Measurements from ENCODE around the gene KRTAP19-8. TPM values are rescaled to one million over a fixed set of nuclear protein-coding genes. Genes with fewer than 3 reads are reported as not detected.

Gene KRTAP19-8
- total RNA-seq, 2 experiments from 2014 or later, result not detected

DNA sequence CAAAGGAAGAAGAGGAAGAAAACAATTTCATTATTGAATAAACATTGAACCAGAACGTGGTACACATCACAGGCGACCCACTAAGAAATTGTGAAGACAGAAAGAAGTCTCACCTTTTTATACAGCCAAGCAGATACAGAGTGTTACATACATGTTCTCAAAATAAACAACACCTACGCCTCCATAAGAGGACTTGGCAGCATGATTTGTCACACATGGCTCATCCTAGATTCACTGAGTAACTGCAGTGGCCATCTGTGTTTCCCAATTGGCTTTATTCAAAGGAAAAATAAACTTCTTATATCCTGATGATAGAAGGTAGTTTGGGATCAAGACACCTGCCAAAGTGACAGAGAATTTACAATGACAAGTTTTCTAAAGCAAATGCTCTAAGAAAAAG, 7.6 kb upstream of the KRTAP19-8 start:
- CTCF ChIA-PET, result no interaction called here
- TF ChIP-seq, protein P1, sequence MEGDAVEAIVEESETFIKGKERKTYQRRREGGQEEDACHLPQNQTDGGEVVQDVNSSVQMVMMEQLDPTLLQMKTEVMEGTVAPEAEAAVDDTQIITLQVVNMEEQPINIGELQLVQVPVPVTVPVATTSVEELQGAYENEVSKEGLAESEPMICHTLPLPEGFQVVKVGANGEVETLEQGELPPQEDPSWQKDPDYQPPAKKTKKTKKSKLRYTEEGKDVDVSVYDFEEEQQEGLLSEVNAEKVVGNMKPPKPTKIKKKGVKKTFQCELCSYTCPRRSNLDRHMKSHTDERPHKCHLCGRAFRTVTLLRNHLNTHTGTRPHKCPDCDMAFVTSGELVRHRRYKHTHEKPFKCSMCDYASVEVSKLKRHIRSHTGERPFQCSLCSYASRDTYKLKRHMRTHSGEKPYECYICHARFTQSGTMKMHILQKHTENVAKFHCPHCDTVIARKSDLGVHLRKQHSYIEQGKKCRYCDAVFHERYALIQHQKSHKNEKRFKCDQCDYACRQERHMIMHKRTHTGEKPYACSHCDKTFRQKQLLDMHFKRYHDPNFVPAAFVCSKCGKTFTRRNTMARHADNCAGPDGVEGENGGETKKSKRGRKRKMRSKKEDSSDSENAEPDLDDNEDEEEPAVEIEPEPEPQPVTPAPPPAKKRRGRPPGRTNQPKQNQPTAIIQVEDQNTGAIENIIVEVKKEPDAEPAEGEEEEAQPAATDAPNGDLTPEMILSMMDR (IDR thresholded peaks at IDR 0.05), result no peak
- no peaks in the 10 kb centered on the region for H3K36me3 Mint-ChIP-seq (ENCODE audit: low read depth)
- no peaks in the 10 kb centered on the region for H3K9me3 Mint-ChIP-seq
- H3K27ac Mint-ChIP-seq, result no peak overlapping the region
- DNase-seq, result no peak
- H3K4me1 Mint-ChIP-seq (ENCODE audit: low read depth), result no peaks in the 10 kb centered on the region
- POLR2A ChIA-PET, result no interaction called here
- ATAC-seq, result no peak
- H3K4me3 Mint-ChIP-seq, result no peak overlapping the region
- intact Hi-C loops (cut with micrococcal nuclease), result no loop called here
- no peaks in the 10 kb centered on the region for H3K27me3 Mint-ChIP-seq

DNA sequence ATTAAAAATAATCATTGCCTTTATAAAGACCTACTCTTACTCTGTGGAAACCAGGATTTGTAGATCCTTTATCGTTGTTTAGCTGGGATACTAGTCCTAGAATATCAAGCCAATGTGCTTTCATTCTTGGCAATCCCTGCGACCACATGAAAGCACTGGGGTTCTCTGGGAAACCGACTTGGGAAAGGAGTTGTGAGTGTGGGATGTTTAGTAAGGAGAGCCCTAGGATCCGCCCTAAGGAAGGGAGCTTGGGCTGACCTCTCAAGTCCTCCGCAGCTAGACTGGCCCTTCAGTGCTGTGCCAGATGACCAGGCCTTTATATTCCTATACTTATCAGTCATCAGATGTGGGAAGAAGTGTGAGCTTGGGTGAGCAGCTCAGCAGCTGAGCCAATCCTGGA, 5.2 kb upstream of the KRTAP19-8 start:
- no peaks in the 10 kb centered on the region for H3K9me3 Mint-ChIP-seq
- H3K4me1 Mint-ChIP-seq (ENCODE audit: low read depth), result no peaks in the 10 kb centered on the region
- CTCF ChIA-PET, result interaction anchor here (1.1 kb wide), 1 partner anchor 10 kb away, joined by 3 read pairs; no protein-coding TSS in a partner anchor

DNA sequence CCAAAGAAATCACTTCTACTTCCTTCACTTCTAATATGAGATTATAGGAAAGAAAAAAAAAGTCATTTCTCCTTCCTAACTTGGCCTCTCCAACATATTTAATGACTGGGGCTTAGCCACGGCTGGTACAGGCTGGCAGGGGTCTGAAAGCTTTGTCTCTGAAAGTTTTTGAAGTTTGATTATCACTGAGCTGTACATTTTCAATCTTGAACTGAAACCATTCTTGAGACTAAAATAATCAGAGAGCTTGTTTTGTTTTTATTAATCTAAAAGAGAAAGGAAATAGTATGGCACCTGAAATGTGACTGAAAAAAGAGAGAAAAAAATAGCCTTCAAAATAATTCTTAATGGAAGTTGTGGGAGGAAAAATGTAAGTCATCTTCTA, 3.8 kb upstream of the KRTAP19-8 start:
- DNase-seq (no peak), ATAC-seq (no peak)
- no peaks in the 10 kb centered on the region for H3K36me3 Mint-ChIP-seq (ENCODE audit: low read depth)
- H3K27ac Mint-ChIP-seq, result no peak overlapping the region
- H3K27me3 Mint-ChIP-seq, result peaks cover 6% of the 10 kb centered on the region
- TF ChIP-seq, protein P1 (IDR thresholded peaks at IDR 0.05), result no peak
- CTCF ChIA-PET, result interaction anchor here (1.1 kb wide), 1 partner anchor 211 kb away, joined by 4 read pairs; no protein-coding TSS in a partner anchor
- H3K9me3 Mint-ChIP-seq, result no peaks in the 10 kb centered on the region
- POLR2A ChIA-PET, result no interaction called here
- H3K4me1 Mint-ChIP-seq (ENCODE audit: low read depth), result no peaks in the 10 kb centered on the region
- intact Hi-C loops (cut with micrococcal nuclease), result no loop called here
- H3K4me3 Mint-ChIP-seq, result no peak overlapping the region

More for the DNA sequence above, 5.2 kb upstream of the KRTAP19-8 start:
- Mint-ChIP-seq H3K4me3 (no peak overlapping the region), H3K27ac (no peak overlapping the region), H3K27me3 (peaks cover 5% of the 10 kb centered on the region), H3K36me3 (ENCODE audit: low read depth) (no peaks in the 10 kb centered on the region)
- intact Hi-C loops (cut with micrococcal nuclease), result no loop called here
- ATAC-seq, result no peak
- no peak for DNase-seq
- POLR2A ChIA-PET, result no interaction called here
- TF ChIP-seq, protein P1 (IDR thresholded peaks at IDR 0.05), result no peak

DNA sequence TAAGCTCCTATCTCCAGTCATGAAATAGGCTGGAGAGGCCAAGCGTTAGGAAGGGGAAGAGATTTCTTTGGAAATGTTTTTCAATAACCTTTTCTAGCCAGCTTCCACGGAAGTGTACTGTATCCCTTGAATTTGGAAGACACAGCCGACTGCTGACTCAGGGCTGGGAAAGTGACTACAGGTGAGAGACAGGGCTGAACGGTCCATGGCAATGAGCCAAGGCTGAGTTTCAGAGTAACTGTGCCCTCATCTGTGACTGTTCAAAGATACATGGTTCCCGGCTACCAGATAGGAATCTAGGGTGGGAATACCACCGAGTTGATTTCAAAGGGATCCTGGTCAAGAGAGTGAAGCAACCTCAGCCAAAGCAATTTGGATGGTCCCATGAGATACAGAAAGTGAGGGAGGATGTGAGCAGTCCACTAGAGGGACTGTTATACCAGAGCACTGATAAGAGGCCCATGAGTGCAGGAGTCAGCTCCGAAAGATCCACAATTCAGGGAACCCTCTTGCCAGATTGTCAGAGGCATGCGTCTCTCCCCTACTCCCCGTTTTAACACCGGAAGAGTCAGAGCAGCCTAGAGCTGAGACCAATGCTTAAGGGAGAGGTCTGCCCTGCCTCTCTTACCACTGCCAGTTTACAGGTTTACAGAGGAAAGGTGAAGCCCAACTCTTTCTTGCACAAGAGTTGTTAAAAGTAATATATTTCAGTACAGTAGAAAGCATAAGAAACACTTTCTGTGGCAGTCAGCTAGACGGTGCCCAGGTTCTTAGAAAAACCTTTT, 3.2 kb upstream of the KRTAP19-8 start:
- CTCF ChIA-PET, result no interaction called here
- no peaks in the 10 kb centered on the region for H3K4me1 Mint-ChIP-seq (ENCODE audit: low read depth)

DNA sequence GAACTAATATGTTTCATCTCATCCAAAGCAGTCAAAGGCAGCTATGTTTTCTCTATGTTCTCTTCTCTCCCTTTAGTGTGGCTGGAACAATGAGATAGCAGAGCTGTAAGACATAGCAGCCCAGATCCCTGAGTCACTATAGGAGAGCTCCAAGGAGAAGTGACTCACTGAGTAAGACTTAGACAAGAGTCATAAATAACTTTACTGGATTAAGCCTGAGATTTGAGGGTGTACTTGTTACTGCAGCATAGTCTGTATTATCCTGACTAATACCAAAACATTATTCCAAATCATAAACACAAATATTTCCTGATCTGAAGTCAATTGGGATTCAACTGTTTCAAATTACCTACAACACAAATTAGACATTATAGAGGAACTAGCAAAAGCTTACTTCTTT, 3.9 kb downstream of the KRTAP19-8 start:
- Mint-ChIP-seq H3K4me1 (ENCODE audit: low read depth) (no peaks in the 10 kb centered on the region), H3K36me3 (ENCODE audit: low read depth) (no peaks in the 10 kb centered on the region), H3K27ac (no peak overlapping the region), H3K9me3 (no peaks in the 10 kb centered on the region), H3K4me3 (no peak overlapping the region), H3K27me3 (peaks cover 7% of the 10 kb centered on the region)
- intact Hi-C loops (cut with micrococcal nuclease), result no loop called here
- POLR2A ChIA-PET, result no interaction called here
- DNase-seq (no peak), ATAC-seq (no peak)
- TF ChIP-seq, protein P1 (IDR thresholded peaks at IDR 0.05), result no peak
- CTCF ChIA-PET, result interaction anchor here (0.8 kb wide), 1 partner anchor 9 kb away, joined by 3 read pairs; no protein-coding TSS in a partner anchor

More for the DNA sequence above, 3.2 kb upstream of the KRTAP19-8 start:
- Mint-ChIP-seq H3K4me3 (no peak overlapping the region), H3K27ac (no peak overlapping the region), H3K27me3 (peaks cover 6% of the 10 kb centered on the region), H3K9me3 (no peaks in the 10 kb centered on the region), H3K36me3 (ENCODE audit: low read depth) (no peaks in the 10 kb centered on the region)
- POLR2A ChIA-PET, result no interaction called here
- intact Hi-C loops (cut with micrococcal nuclease), result no loop called here
- DNase-seq, result no peak
- TF ChIP-seq, protein P1 (IDR thresholded peaks at IDR 0.05), result no peak
- no peak for ATAC-seq

Measured in activated CD8-positive, alpha-beta T cell treated with anti-CD3 and anti-CD28 coated beads for 36 hours (primary cell).